Cardiac fibroblast (primary cell): ENCODE results near the gene RGS7.
"Not testable (repeated sequence)": the region's sequence is repeated elsewhere in the genome, so short reads cannot be mapped to it uniquely, and the experiment has no call there.

Source experiments
- DNase-seq, 2 donors: peaks; one replicate each; pipeline versions ENCODE4 v3.0.0 to v3.0.0-alpha.2; 2010; ENCODE audit warnings: low read depth in 2 of 2
- H3K4me3 ChIP-seq, 2 donors: replicated peaks in 1 of 2; 1 replicate in 1 of 2; 2 replicates in 1 of 2; pipeline ENCODE4 v1.5.1; 2011; ENCODE audit warnings: low read depth in 2 of 2, low read length in 2 of 2, mild to moderate bottlenecking in 2 of 2, moderate library complexity in 1 of 2
- TF ChIP-seq, protein P1 (sequence below): IDR thresholded peaks from one replicate; pipeline ENCODE4 v1.5.1; 2011; ENCODE audit warnings: low read depth, mild to moderate bottlenecking, low read length, inconsistent platforms

RGS7 gene

GRCh38 chr1:241101622-241102021, 255.4 kb downstream of the RGS7 start:
- TF ChIP-seq, protein P1, sequence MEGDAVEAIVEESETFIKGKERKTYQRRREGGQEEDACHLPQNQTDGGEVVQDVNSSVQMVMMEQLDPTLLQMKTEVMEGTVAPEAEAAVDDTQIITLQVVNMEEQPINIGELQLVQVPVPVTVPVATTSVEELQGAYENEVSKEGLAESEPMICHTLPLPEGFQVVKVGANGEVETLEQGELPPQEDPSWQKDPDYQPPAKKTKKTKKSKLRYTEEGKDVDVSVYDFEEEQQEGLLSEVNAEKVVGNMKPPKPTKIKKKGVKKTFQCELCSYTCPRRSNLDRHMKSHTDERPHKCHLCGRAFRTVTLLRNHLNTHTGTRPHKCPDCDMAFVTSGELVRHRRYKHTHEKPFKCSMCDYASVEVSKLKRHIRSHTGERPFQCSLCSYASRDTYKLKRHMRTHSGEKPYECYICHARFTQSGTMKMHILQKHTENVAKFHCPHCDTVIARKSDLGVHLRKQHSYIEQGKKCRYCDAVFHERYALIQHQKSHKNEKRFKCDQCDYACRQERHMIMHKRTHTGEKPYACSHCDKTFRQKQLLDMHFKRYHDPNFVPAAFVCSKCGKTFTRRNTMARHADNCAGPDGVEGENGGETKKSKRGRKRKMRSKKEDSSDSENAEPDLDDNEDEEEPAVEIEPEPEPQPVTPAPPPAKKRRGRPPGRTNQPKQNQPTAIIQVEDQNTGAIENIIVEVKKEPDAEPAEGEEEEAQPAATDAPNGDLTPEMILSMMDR, result no peak
- peak in 1 of 2 donors; percentile 14 for DNase-seq
- no peak overlapping the region for H3K4me3 ChIP-seq

GRCh38 chr1:241097479-241097878, 259.5 kb downstream of the RGS7 start:
- no peak overlapping the region for H3K4me3 ChIP-seq
- DNase-seq, result no peak
- TF ChIP-seq, protein P1, result no peak

DNA sequence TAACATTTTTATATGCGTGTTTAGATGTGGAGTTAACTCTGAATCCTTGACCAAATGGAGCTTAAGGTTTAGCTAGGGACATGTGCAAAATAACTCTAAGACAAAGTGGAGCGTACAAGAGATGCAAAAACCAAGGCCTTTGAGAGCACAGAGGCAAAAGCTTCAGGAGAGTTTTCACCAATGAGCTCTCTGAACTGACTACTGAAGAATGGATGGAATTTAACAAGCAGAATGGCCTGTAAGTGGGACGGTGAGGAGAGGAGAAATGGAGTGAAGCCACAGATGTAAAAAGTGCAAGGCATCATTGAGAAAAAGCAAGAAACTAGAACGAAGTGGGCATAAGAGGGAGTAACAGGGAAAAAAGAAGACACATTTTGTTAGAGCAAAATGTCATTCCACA, 260.0 kb downstream of the RGS7 start:
- DNase-seq, result no peak
- TF ChIP-seq, protein P1, result no peak
- no peak overlapping the region for H3K4me3 ChIP-seq

GRCh38 chr1:241095847-241096246, 261.2 kb downstream of the RGS7 start:
- TF ChIP-seq, protein P1, result no peak
- no peak overlapping the region for H3K4me3 ChIP-seq
- no peak for DNase-seq

- H3K4me3 ChIP-seq, result no peak overlapping the region
- DNase-seq, result no peak
- TF ChIP-seq, protein P1, result no peak
Measured at GRCh38 chr1:241090798-241091197, 266.2 kb downstream of the RGS7 start.

GRCh38 chr1:241089066-241089465, 267.9 kb downstream of the RGS7 start:
- not testable (repeated sequence) for DNase-seq, H3K4me3 ChIP-seq

DNA sequence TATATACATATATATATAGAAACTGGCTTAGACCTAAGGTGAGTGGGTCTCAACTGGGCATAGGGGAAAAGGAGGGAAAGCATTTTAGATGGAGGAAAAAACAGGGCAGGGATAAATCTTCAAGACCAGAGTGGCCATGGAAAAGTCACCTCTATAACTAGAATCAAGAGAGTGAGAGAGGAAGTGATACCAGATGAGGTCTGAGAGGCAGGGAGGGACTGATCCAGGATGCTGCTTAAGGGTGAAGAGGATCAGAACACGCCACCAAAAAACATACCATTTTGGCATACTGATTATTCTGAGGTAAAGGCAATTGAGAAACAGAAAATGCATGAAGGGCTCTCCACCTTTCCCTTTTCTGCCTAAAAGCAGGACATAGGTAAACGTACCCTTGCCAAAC, 268.9 kb downstream of the RGS7 start:
- H3K4me3 ChIP-seq, DNase-seq: not testable (repeated sequence)

DNA sequence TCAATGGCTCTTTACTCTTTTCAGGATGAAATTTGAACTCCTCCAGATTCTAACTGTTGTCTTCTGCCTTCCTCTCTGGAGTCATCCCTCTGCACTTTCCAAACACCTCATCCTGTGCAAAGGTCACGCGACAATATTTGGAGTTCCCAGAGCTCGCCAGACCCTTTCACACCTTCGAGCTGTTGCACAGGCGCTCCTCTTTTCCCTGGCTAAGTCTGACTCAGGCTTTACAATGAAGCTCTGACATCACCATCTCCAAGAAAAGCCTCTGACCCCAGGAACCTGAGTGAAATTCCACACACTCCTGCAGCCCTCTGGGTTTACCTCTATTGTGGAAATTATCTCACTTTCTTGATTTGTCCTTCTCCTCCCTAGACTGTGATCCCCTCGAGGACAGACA, 270.3 kb downstream of the RGS7 start:
- TF ChIP-seq, protein P1, result no peak
- no peak for DNase-seq
- H3K4me3 ChIP-seq, result no peak overlapping the region
